ENCODE data around the gene TAF11L4.
"Not testable (repeated sequence)": the region's sequence is repeated elsewhere in the genome, so short reads cannot be mapped to it uniquely, and the experiment has no call there.

Gene TAF11L4

DNA sequence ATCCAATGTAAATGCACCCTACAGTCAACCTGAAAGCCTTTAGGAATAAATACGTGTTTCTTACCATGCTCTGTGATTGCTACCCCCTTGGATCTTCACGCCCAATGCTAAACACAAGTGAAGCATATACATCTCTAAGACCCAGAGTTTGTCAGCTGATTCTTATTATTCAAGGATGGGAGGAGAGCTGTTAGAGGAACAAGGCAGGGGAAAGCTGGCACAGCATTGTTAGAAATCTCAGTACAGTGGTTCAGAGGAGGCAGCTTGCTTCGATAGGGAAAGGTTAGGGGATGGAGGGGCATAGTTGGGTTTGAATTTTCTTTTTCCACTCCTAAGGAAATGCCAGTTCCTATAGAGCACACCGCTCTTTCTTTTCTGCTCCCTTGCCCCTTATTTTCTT is 40.2 kb upstream of the TAF11L4 start:
- Histone ChIP-seq H3K9me3 (ENCODE audit: control insufficient read depth, insufficient read depth, low read length) (no peaks in the 10 kb centered on the region), H3K36me3 (ENCODE audit: control insufficient read depth, low read length) (no peaks in the 10 kb centered on the region), H3K79me2 (ENCODE audit: control insufficient read depth, low read length) (no peaks in the 10 kb centered on the region), H3K4me3 (ENCODE audit: low read length) (no peak overlapping the region), H3K9me2 (replicated peaks; ENCODE audit: control insufficient read depth, low read length) (no peaks in the 10 kb centered on the region), H3K27ac (ENCODE audit: low read depth, low read length) (no peak overlapping the region), H4K20me1 (ENCODE audit: control insufficient read depth, insufficient read depth, low read depth, low read length) (no peaks in the 10 kb centered on the region), H3K4me2 (ENCODE audit: low read length) (no peak overlapping the region), H3K27me3 (ENCODE audit: control insufficient read depth, low read length) (peaks cover 3% of the 10 kb centered on the region; the same call in 1 of the 2 replicates), H3K4me1 (ENCODE audit: control insufficient read depth, low read length) (peaks cover 9% of the 10 kb centered on the region), H3F3A (ENCODE audit: control insufficient read depth, insufficient read depth) (no peaks in the 10 kb centered on the region)
- TF ChIP-seq, protein P1, sequence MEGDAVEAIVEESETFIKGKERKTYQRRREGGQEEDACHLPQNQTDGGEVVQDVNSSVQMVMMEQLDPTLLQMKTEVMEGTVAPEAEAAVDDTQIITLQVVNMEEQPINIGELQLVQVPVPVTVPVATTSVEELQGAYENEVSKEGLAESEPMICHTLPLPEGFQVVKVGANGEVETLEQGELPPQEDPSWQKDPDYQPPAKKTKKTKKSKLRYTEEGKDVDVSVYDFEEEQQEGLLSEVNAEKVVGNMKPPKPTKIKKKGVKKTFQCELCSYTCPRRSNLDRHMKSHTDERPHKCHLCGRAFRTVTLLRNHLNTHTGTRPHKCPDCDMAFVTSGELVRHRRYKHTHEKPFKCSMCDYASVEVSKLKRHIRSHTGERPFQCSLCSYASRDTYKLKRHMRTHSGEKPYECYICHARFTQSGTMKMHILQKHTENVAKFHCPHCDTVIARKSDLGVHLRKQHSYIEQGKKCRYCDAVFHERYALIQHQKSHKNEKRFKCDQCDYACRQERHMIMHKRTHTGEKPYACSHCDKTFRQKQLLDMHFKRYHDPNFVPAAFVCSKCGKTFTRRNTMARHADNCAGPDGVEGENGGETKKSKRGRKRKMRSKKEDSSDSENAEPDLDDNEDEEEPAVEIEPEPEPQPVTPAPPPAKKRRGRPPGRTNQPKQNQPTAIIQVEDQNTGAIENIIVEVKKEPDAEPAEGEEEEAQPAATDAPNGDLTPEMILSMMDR (IDR thresholded peaks at IDR 0.05; ENCODE audit: low read depth, low read length, poor library complexity, severe bottlenecking), result no peak
- TF ChIP-seq EZH2phosphoT487 (IDR thresholded peaks at IDR 0.05; ENCODE audit: borderline replicate concordance, low read length), result no peak

DNA sequence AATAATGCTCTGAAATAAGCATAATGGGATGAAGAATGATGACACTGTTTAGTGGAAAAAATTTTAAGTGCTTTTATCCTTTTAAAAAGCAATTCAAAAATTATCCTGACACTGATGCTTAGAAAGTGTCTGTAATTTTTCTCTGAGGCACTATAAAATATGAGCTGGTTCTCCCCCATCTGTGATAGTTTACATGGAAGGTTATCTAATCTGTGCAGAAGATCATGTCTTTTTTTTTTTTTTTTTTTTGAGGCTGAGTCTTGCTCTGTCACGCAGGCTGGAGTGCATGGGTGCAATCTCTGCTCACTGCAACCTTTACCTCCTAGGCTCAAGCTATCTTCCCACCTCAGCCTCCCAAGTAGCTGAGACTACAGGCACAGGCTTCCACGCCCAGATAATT is 38.8 kb upstream of the TAF11L4 start:
- Histone ChIP-seq H3K9me3 (ENCODE audit: control insufficient read depth, insufficient read depth, low read length) (no peaks in the 10 kb centered on the region), H3K27me3 (ENCODE audit: control insufficient read depth, low read length) (peaks cover 3% of the 10 kb centered on the region; the same call in 1 of the 2 replicates), H3K9me2 (replicated peaks; ENCODE audit: control insufficient read depth, low read length) (no peaks in the 10 kb centered on the region), H3K4me3 (ENCODE audit: low read length) (no peak overlapping the region), H3K36me3 (ENCODE audit: control insufficient read depth, low read length) (no peaks in the 10 kb centered on the region), H3K27ac (ENCODE audit: low read depth, low read length) (no peak overlapping the region), H3K4me1 (ENCODE audit: control insufficient read depth, low read length) (peaks cover 5% of the 10 kb centered on the region), H3K79me2 (ENCODE audit: control insufficient read depth, low read length) (no peaks in the 10 kb centered on the region), H4K20me1 (ENCODE audit: control insufficient read depth, insufficient read depth, low read depth, low read length) (no peaks in the 10 kb centered on the region), H3K4me2 (ENCODE audit: low read length) (no peak overlapping the region), H3F3A (ENCODE audit: control insufficient read depth, insufficient read depth) (no peaks in the 10 kb centered on the region)
- TF ChIP-seq, protein P1 (IDR thresholded peaks at IDR 0.05; ENCODE audit: low read depth, low read length, poor library complexity, severe bottlenecking), result no peak
- TF ChIP-seq EZH2phosphoT487 (IDR thresholded peaks at IDR 0.05; ENCODE audit: borderline replicate concordance, low read length), result no peak

DNA sequence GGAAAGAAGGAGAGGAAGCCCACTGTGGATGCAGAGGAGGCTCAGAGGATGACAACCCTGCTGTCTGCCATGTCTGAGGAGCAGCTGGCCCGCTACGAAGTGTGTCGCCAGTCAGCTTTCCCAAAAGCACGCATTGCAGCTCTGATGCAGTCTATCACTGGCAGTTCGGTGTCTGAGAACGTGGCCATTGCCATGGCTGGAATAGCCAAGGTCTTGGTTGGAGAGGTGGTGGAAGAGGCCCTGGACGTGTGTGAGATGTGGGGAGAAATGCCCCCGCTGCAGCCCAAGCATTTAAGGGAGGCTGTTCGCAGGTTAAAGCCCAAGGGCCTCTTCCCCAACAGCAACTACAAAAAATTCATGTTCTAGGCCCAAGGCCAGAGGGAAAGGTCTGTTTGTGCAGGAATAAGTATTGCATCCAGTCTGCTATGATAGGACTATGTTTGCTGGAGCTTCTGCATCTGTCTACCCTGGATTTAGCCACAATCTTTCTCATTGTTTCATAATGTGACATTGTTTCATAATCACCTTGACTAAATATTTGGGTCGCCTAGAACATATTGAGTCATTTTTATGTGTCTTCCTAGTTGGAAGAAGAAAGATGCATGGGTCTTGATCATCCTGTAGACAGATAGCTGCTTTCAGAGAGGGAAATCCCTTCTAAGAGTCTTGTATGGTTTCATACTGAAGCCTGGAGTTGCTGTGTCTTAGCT is 35.0 kb upstream of the TAF11L4 start:
- not testable (repeated sequence) for H3K9me3 ChIP-seq (ENCODE audit: control insufficient read depth, insufficient read depth, low read length); H4K20me1 ChIP-seq (ENCODE audit: control insufficient read depth, insufficient read depth, low read depth, low read length); H3K27ac ChIP-seq (ENCODE audit: low read depth, low read length); H3K4me3 ChIP-seq (ENCODE audit: low read length); H3K36me3 ChIP-seq (ENCODE audit: control insufficient read depth, low read length); H3K9me2 ChIP-seq (replicated peaks; ENCODE audit: control insufficient read depth, low read length); H3K27me3 ChIP-seq (ENCODE audit: control insufficient read depth, low read length); H3K79me2 ChIP-seq (ENCODE audit: control insufficient read depth, low read length); H3K4me1 ChIP-seq (ENCODE audit: control insufficient read depth, low read length); H3K4me2 ChIP-seq (ENCODE audit: low read length); H3F3A ChIP-seq (ENCODE audit: control insufficient read depth, insufficient read depth)

DNA sequence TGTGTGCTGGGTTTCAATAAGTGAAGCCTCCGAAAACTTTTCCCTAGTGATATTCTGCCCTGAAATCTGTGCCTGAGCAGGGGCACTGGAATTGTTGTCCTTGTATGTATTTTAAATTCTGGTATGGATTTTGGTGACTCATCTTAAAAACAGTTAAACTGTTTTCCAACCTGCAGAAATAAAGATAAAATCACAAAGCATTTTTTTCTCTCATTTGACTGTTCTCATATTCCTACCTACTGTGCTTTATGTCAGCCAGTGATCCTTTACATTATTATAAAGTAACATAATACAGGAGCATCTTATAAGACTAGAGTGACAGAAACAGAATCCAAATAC is 34.5 kb upstream of the TAF11L4 start:
- Histone ChIP-seq H3K36me3 (ENCODE audit: control insufficient read depth, low read length) (no peaks in the 10 kb centered on the region), H3K9me2 (replicated peaks; ENCODE audit: control insufficient read depth, low read length) (no peaks in the 10 kb centered on the region), H4K20me1 (ENCODE audit: control insufficient read depth, insufficient read depth, low read depth, low read length) (no peaks in the 10 kb centered on the region), H3K9me3 (ENCODE audit: control insufficient read depth, insufficient read depth, low read length) (no peaks in the 10 kb centered on the region), H3F3A (ENCODE audit: control insufficient read depth, insufficient read depth) (no peaks in the 10 kb centered on the region), H3K27ac (ENCODE audit: low read depth, low read length) (no peak overlapping the region), H3K27me3 (ENCODE audit: control insufficient read depth, low read length) (no peaks in the 10 kb centered on the region), H3K79me2 (ENCODE audit: control insufficient read depth, low read length) (no peaks in the 10 kb centered on the region), H3K4me3 (ENCODE audit: low read length) (no peak overlapping the region), H3K4me1 (ENCODE audit: control insufficient read depth, low read length) (no peaks in the 10 kb centered on the region), H3K4me2 (ENCODE audit: low read length) (no peak overlapping the region)
- no peak for TF ChIP-seq EZH2phosphoT487 (IDR thresholded peaks at IDR 0.05; ENCODE audit: borderline replicate concordance, low read length)
- TF ChIP-seq, protein P1 (IDR thresholded peaks at IDR 0.05; ENCODE audit: low read depth, low read length, poor library complexity, severe bottlenecking), result no peak

DNA sequence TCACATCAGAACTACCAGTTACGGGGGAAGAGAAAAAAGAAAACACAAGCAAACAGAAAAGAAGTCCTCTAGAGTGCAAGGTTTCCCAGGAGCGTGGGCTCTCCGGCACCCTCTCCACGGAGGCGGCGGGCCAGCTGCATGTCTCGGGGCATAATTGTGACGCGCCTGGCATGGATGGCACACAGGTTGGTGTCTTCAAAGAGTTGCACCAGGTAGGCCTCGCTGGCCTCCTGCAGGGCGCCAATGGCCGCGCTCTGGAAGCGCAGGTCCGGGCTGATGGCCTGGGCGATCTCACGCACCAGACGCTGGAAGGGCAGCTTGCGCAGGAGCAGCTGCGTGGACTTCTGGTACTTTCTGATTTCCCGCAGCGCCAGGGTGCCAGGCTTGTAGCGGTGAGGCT is 30.3 kb upstream of the TAF11L4 start:
- H3K4me1 ChIP-seq (ENCODE audit: control insufficient read depth, low read length); H3K4me2 ChIP-seq (ENCODE audit: low read length); H3K9me3 ChIP-seq (ENCODE audit: control insufficient read depth, insufficient read depth, low read length); H3F3A ChIP-seq (ENCODE audit: control insufficient read depth, insufficient read depth); H3K36me3 ChIP-seq (ENCODE audit: control insufficient read depth, low read length); H3K4me3 ChIP-seq (ENCODE audit: low read length); H3K9me2 ChIP-seq (replicated peaks; ENCODE audit: control insufficient read depth, low read length); H3K79me2 ChIP-seq (ENCODE audit: control insufficient read depth, low read length); H4K20me1 ChIP-seq (ENCODE audit: control insufficient read depth, insufficient read depth, low read depth, low read length); H3K27me3 ChIP-seq (ENCODE audit: control insufficient read depth, low read length); H3K27ac ChIP-seq (ENCODE audit: low read depth, low read length): not testable (repeated sequence)
